Esophagus squamous epithelium (tissue), 4 donors: ENCODE measurements around the gene ARHGEF28.

Experiments
- POLR2A ChIP-seq, 4 donors: fragments of 450-650 bp; IDR thresholded peaks; one replicate each; pipeline ENCODE4 v1.6.1; 2017; ENCODE audit warnings: antibody characterized with exemption in 4 of 4, mild to moderate bottlenecking in 4 of 4, moderate library complexity in 3 of 4
- TF ChIP-seq, protein P1 (sequence below), 6 experiments: fragments of 450-650 bp in 4 of 6; fragments of 200-600 bp in 2 of 6; sonication (generic) in 2 of 6; IDR thresholded peaks; one replicate each; pipeline ENCODE4 v1.5.1; 2016 to 2019; ENCODE audit warnings: antibody characterized with exemption in 6 of 6, mild to moderate bottlenecking in 4 of 6, moderate library complexity in 4 of 6

DNA sequence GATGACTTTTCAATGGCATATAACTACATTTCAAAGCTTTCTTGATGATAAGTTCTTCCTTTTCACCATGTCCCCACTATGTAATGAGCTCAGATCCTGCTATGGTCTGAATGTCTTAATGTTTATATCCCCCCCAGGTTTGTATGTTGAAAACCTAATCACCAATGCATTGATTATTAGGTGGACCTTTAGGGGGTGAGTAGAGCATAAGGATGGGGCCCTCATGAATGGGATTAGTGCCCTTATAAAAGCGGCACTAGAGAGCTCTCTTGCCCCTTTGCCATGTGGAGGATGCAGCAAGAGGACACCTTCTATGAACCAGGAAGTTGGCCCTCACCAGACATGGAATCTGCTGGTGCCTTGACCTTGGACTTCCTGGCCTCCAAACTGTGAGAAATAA lies 316.8 kb downstream of the ARHGEF28 start:
- TF ChIP-seq, protein P1, sequence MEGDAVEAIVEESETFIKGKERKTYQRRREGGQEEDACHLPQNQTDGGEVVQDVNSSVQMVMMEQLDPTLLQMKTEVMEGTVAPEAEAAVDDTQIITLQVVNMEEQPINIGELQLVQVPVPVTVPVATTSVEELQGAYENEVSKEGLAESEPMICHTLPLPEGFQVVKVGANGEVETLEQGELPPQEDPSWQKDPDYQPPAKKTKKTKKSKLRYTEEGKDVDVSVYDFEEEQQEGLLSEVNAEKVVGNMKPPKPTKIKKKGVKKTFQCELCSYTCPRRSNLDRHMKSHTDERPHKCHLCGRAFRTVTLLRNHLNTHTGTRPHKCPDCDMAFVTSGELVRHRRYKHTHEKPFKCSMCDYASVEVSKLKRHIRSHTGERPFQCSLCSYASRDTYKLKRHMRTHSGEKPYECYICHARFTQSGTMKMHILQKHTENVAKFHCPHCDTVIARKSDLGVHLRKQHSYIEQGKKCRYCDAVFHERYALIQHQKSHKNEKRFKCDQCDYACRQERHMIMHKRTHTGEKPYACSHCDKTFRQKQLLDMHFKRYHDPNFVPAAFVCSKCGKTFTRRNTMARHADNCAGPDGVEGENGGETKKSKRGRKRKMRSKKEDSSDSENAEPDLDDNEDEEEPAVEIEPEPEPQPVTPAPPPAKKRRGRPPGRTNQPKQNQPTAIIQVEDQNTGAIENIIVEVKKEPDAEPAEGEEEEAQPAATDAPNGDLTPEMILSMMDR (IDR thresholded peaks at IDR 0.05), result no peak
- TF ChIP-seq POLR2A (IDR thresholded peaks at IDR 0.05), result no peak
